ENCODE data around the gene C3. TPM values are rescaled to one million over a fixed set of nuclear protein-coding genes. Genes with fewer than 3 reads are reported as not detected.

Gene C3
- polyA plus RNA-seq, 3 donors = 2.4 to 5.3 (median 3.2) TPM

- DNase-seq = no peak
- peaks cover 39% of the 10 kb centered on the region for H3K4me1 Mint-ChIP-seq
- peaks cover 3% of the 10 kb centered on the region for H3K79me2 ChIP-seq (ENCODE audit: insufficient read depth, low read length)
- H3K4me1 ChIP-seq (ENCODE audit: control insufficient read depth in 1 of 2, insufficient read depth in 2 of 2, low read length in 2 of 2) = peaks cover 24 to 40% of the 10 kb centered on the region in 2 donors
- H3K27ac Mint-ChIP-seq = peak overlapping the region in 5 of 7 donors; percentile 64 to 86 (median 79)
- peak overlapping the region; percentile 86 for H3K4me2 ChIP-seq (replicated peaks; ENCODE audit: extremely low read depth, low read length, poor library complexity, severe bottlenecking)
- H3K36me3 Mint-ChIP-seq = no peaks in the 10 kb centered on the region
- no peak overlapping the region for H3K9ac ChIP-seq (ENCODE audit: insufficient read depth, low read length, poor library complexity, severe bottlenecking)
- peak overlapping the region; percentile 16 to 74 (median 37) for H3K4me3 ChIP-seq (replicated peaks in 1 of 3; ENCODE audit: low read depth in 2 of 3, low read length in 3 of 3)
- TF ChIP-seq CTCF (IDR thresholded peaks at IDR 0.05) = no peak
- 1% methylated on average over 15 of the region's 15 CpGs for WGBS (ENCODE audit: insufficient coverage)
- H3K27me3 Mint-ChIP-seq (ENCODE audit: low read depth in 3 of 3) = peaks cover 12 to 17% (median 15%) of the 10 kb centered on the region in 3 donors
- H3K36me3 ChIP-seq (replicated peaks in 1 of 2; ENCODE audit: control insufficient read depth in 1 of 2, insufficient read depth in 2 of 2, low read length in 2 of 2) = no peaks in the 10 kb centered on the region
- H3K27ac ChIP-seq (ENCODE audit: low read depth in 1 of 2, low read length in 2 of 2) = no peak overlapping the region
- peak overlapping the region; percentile 82 to 90 for H3K4me3 Mint-ChIP-seq
- no peaks in the 10 kb centered on the region for H3K9me3 ChIP-seq (replicated peaks in 1 of 2; ENCODE audit: control insufficient read depth in 1 of 2, insufficient read depth in 1 of 2, low read length in 2 of 2)
- H2AFZ ChIP-seq (ENCODE audit: insufficient read depth, low read depth, low read length, poor library complexity, severe bottlenecking) = peak overlapping the region; percentile 51
- H3K27me3 ChIP-seq (ENCODE audit: control insufficient read depth in 2 of 2, insufficient read depth in 2 of 2, low read length in 2 of 2) = peaks cover 0 to 13% of the 10 kb centered on the region in 2 donors
- intact Hi-C loops (cut with micrococcal nuclease) = loop anchor here (5.0 to 10.0 kb wide), 2 partner anchors 40 to 252 kb away; no protein-coding TSS in a partner anchor
- no peaks in the 10 kb centered on the region for H4K20me1 ChIP-seq (ENCODE audit: insufficient read depth, low read length)
- peaks cover 0 to 6% (median 2%) of the 10 kb centered on the region in 7 donors for H3K9me3 Mint-ChIP-seq
These were observed 46.6 kb upstream of the C3 start for GRCh38 chr19:6767081-6767356.

- 71% methylated on average over 14 of the region's 16 CpGs for WGBS (ENCODE audit: insufficient coverage)
- peaks cover 34% of the 10 kb centered on the region for H3K4me1 Mint-ChIP-seq
- peaks cover 0 to 13% of the 10 kb centered on the region in 2 donors for H3K27me3 ChIP-seq (ENCODE audit: control insufficient read depth in 2 of 2, insufficient read depth in 2 of 2, low read length in 2 of 2)
- intact Hi-C loops (cut with micrococcal nuclease) = loop anchor here (5.0 to 10.0 kb wide), 2 partner anchors 41 to 252 kb away; no protein-coding TSS in a partner anchor
- no peaks in the 10 kb centered on the region for H3K79me2 ChIP-seq (ENCODE audit: insufficient read depth, low read length)
- H4K20me1 ChIP-seq (ENCODE audit: insufficient read depth, low read length) = no peaks in the 10 kb centered on the region
- H3K27ac Mint-ChIP-seq = peak overlapping the region in 6 of 7 donors; percentile 14 to 86 (median 78)
- H3K9me3 ChIP-seq (replicated peaks in 1 of 2; ENCODE audit: control insufficient read depth in 1 of 2, insufficient read depth in 1 of 2, low read length in 2 of 2) = no peaks in the 10 kb centered on the region
- H3K9me3 Mint-ChIP-seq = peaks cover 0 to 4% (median 1%) of the 10 kb centered on the region in 7 donors
- H3K9ac ChIP-seq (ENCODE audit: insufficient read depth, low read length, poor library complexity, severe bottlenecking) = no peak overlapping the region
- H3K36me3 Mint-ChIP-seq = no peaks in the 10 kb centered on the region
- no peak overlapping the region for H3K27ac ChIP-seq (ENCODE audit: low read depth in 1 of 2, low read length in 2 of 2)
- peaks cover 12 to 17% (median 15%) of the 10 kb centered on the region in 3 donors for H3K27me3 Mint-ChIP-seq (ENCODE audit: low read depth in 3 of 3)
- peak overlapping the region; percentile 82 to 90 for H3K4me3 Mint-ChIP-seq
- H3K4me2 ChIP-seq (replicated peaks; ENCODE audit: extremely low read depth, low read length, poor library complexity, severe bottlenecking) = peak overlapping the region; percentile 86
- peaks cover 20 to 35% of the 10 kb centered on the region in 2 donors for H3K4me1 ChIP-seq (ENCODE audit: control insufficient read depth in 1 of 2, insufficient read depth in 2 of 2, low read length in 2 of 2)
- H3K4me3 ChIP-seq (replicated peaks in 1 of 3; ENCODE audit: low read depth in 2 of 3, low read length in 3 of 3) = peak overlapping the region in 1 of 3 experiments; percentile 74
- H3K36me3 ChIP-seq (replicated peaks in 1 of 2; ENCODE audit: control insufficient read depth in 1 of 2, insufficient read depth in 2 of 2, low read length in 2 of 2) = no peaks in the 10 kb centered on the region
- TF ChIP-seq CTCF (IDR thresholded peaks at IDR 0.05) = no peak
- H2AFZ ChIP-seq (ENCODE audit: insufficient read depth, low read depth, low read length, poor library complexity, severe bottlenecking) = peak overlapping the region; percentile 51
- DNase-seq = no peak
These were observed 46.1 kb upstream of the C3 start for GRCh38 chr19:6766357-6767080.

All from CD14-positive monocyte (primary cell).